Astrocyte (in vitro differentiated cells and primary cell): ENCODE measurements around the gene PEPD.

Source experiments
- CTCF ChIP-seq: IDR thresholded peaks from 2 replicates; pipeline ENCODE4 v1.5.1; 2011; ENCODE audit warnings: low read depth, mild to moderate bottlenecking, inconsistent platforms, low read length, moderate library complexity; ENCODE audit not compliant: insufficient read depth
- EZH2 ChIP-seq: IDR thresholded peaks from 2 replicates; pipeline ENCODE4 v1.6.1; 2012; ENCODE audit warnings: mild to moderate bottlenecking, low read length, inconsistent platforms; ENCODE audit not compliant: insufficient read depth

GRCh38 chr19:33492090-33492489 lies 29.5 kb downstream of the PEPD start:
- TF ChIP-seq CTCF (no peak), EZH2 (no peak)
